Stimulated activated memory B cell treated with anti-CD40 and anti-IgM and Interleukin-4, amounts not matched to agents 10 μg/mL and 1 μg/mL and 100 μg/mL, for 72 hours (primary cell): ENCODE measurements around the gene MISP3.
A peak's percentile ranks its signal among the peaks of the same experiment; 100 is the strongest.
"Not testable (repeated sequence)": the region's sequence is repeated elsewhere in the genome, so short reads cannot be mapped to it uniquely, and the experiment has no call there.

Source experiments
- ATAC-seq: fragments of 150-1000 bp; cut with Tn5 transposase; 2 replicates; pipeline ENCODE4 v1.10.0; 2021
- H3K27ac Mint-ChIP-seq: one replicate; pipeline ENCODE4 v1.8.0; 2022; ENCODE audit warnings: mild to moderate bottlenecking, mixed read lengths
- H3K27me3 Mint-ChIP-seq: one replicate; pipeline ENCODE4 v1.8.0; 2022; ENCODE audit warnings: mixed read lengths
- H3K36me3 Mint-ChIP-seq: one replicate; pipeline ENCODE4 v1.8.0; 2022; ENCODE audit warnings: mixed read lengths
- H3K4me1 Mint-ChIP-seq: one replicate; pipeline ENCODE4 v1.8.0; 2022; ENCODE audit warnings: mixed read lengths
- H3K4me3 Mint-ChIP-seq: one replicate; pipeline ENCODE4 v1.8.0; 2022; ENCODE audit warnings: mild to moderate bottlenecking, moderate library complexity, mixed read lengths
- H3K9me3 Mint-ChIP-seq: one replicate; pipeline ENCODE4 v1.8.0; 2022; ENCODE audit warnings: mixed read lengths

MISP3 gene

DNA sequence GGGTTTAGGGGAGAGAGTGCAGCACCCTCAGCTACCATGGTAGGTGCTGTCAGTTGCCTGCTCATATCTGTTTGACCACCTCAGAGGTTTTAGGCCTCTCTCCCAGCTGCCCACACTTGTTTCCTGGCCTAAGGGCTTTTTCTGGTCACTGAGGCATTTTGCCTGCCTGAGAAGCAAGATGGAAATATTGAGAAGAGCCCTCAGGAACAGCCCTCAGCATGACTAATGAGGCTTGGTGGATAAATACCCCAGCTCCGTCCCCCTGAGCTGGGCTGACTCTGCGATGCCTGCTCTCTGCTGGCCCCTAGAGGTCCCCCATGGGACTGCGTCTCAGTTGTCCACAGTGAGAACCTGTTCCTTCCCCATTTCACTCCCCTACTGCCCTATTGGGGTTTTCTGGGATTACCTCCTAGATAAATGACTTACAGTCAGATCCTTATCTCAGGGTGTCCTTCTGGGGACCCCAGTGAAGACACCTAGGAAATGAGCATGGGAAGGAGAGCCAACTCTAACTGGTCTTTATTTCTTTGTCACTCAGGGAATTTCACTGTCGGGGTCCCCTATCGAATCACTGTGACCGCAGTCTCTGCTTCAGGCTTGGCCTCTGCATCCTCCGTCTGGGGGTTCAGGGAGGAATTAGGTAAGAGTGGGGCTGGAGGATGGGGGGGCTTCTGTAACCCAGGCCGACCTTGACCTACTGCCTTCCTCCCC is 24.0 kb upstream of the MISP3 start:
- H3K4me3 Mint-ChIP-seq: no peak overlapping the region
- no peaks in the 10 kb centered on the region for H3K4me1 Mint-ChIP-seq
- H3K36me3 Mint-ChIP-seq: peaks cover 60% of the 10 kb centered on the region
- no peaks in the 10 kb centered on the region for H3K9me3 Mint-ChIP-seq
- ATAC-seq: peak; percentile 67
- no peak overlapping the region for H3K27ac Mint-ChIP-seq
- H3K27me3 Mint-ChIP-seq: no peaks in the 10 kb centered on the region

DNA sequence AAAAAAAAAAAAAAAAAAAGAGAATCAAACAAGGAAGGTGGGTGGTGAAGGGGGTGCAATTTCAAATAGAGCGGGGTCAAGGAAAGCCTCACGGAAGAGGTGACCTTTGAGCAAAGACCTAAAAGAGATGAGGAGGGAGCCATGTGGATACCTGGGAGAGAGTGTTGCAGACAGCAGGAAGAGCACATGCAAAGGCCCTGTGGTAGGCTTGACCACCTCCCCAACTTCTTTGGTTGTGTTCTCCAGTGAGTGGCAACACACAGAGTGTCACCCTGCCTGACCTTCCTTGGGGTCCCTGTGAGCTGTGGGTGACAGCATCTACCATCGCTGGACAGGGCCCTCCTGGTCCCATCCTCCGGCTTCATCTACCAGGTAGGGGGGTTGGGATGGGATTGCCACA is 22.1 kb upstream of the MISP3 start:
- Mint-ChIP-seq H3K36me3 (peaks cover 55% of the 10 kb centered on the region), H3K27me3 (no peaks in the 10 kb centered on the region), H3K9me3 (no peaks in the 10 kb centered on the region)

DNA sequence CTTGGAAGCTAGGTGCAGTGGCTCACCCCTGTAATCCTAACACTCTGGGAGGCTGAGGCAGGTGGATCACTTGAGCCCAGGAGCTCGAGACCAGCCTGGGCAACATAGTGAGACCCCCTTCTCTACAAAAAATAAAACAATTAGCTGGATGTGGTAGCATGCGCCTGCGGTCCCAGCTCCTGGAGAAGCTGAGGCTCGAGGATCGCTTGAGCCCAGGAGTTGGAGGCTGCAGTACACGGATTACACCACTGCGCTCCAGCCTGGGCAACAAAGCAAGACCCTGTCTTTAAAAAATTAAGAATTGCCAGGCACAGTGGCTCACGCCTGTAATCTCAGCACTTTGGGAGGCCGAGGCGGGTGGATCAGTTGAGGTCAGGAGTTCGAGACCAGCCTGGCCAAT is 21.6 kb upstream of the MISP3 start:
- H3K27me3 Mint-ChIP-seq, H3K27ac Mint-ChIP-seq, H3K4me1 Mint-ChIP-seq, ATAC-seq, H3K9me3 Mint-ChIP-seq, H3K4me3 Mint-ChIP-seq: not testable (repeated sequence)
- H3K36me3 Mint-ChIP-seq: peaks cover 51% of the 10 kb centered on the region

More for the DNA sequence above, 22.1 kb upstream of the MISP3 start:
- no peak overlapping the region for H3K27ac Mint-ChIP-seq
- no peaks in the 10 kb centered on the region for H3K4me1 Mint-ChIP-seq
- H3K4me3 Mint-ChIP-seq: no peak overlapping the region
- ATAC-seq: no peak

DNA sequence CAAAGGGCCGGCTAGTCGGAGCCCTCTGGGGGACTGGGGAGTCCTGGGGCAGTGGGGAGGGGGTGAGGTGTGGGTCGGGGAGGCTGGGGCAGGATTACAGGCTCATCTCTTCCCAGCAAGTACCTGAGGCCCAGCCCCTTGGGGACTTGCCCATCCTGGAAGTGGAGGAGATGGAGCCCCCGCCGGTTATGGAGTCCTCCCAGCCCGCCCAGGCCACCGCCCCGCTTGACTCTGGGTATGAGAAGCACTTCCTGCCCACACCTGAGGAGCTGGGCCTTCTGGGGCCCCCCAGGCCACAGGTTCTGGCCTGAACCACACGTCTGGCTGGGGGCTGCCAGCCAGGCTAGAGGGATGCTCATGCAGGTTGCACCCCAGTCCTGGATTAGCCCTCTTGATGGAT is 20.6 kb upstream of the MISP3 start:
- Mint-ChIP-seq H3K27ac (no peak overlapping the region), H3K4me3 (no peak overlapping the region), H3K9me3 (no peaks in the 10 kb centered on the region), H3K27me3 (peaks cover 5% of the 10 kb centered on the region), H3K36me3 (peaks cover 44% of the 10 kb centered on the region), H3K4me1 (no peaks in the 10 kb centered on the region)
- ATAC-seq: no peak

DNA sequence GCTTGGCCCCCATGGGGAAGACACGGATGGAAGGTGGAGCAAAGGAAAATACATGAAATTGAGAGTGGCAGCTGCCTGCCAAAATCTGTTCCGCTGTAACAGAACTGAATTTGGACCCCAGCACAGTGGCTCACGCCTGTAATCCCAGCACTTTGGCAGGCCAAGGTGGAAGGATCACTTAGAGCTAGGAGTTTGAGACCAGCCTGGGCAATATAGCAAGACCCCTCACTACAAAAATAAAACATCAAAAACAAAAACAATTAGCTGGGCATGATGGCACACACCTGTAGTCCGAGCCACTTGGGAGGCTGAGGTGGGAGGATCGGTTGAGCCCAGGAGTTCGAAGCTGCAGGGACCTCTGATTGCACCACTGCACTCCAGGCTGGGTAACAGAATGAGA is 20.1 kb upstream of the MISP3 start:
- H3K27me3 Mint-ChIP-seq: peaks cover 10% of the 10 kb centered on the region
- H3K4me3 Mint-ChIP-seq: no peak overlapping the region
- no peaks in the 10 kb centered on the region for H3K9me3 Mint-ChIP-seq
- H3K27ac Mint-ChIP-seq: no peak overlapping the region
- ATAC-seq: no peak
- peaks cover under 1% of the 10 kb centered on the region for H3K4me1 Mint-ChIP-seq
- peaks cover 44% of the 10 kb centered on the region for H3K36me3 Mint-ChIP-seq

DNA sequence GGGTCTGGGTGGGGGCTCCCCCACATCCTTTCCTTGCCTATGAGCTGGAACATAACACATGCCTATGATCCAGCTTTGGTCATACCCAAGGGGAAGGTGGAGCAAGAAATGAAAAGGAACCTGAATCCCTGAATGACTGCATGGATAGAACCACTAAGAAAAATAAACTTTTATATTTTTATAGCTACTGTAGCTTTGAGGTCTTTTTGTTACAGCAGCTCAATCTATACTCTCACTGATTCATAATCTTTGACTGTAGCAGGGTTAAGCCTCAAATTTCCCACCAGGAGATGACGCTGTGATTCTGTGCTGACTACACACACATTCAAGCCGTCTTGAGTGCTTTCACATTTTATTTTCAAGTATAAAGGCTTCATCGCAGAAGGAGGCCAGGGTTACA is 19.6 kb upstream of the MISP3 start:
- H3K4me1 Mint-ChIP-seq: peaks cover 6% of the 10 kb centered on the region
- no peak overlapping the region for H3K27ac Mint-ChIP-seq
- H3K4me3 Mint-ChIP-seq: no peak overlapping the region
- no peak for ATAC-seq
- H3K27me3 Mint-ChIP-seq: peaks cover 15% of the 10 kb centered on the region
- no peaks in the 10 kb centered on the region for H3K9me3 Mint-ChIP-seq
- H3K36me3 Mint-ChIP-seq: peaks cover 41% of the 10 kb centered on the region

DNA sequence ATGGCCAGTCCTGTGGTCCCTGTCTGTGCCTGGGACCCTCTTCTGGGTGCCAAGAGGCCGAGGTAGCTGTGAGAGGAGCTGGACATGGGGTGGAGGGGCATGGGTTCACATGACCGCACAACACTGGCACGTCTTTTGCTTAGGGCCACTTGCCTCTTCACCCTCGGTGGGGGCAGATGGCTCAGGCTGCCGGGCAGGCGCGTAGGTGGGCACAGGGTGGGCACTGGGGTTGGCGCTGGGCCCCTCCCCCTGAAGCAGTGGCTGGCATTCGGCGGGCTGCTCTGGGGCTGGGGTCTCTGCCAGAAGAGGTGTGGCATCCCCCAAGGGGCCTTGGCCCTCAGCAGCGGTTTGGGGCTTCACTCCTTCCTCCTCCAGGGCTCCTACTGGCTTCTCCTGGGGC is 19.1 kb upstream of the MISP3 start:
- Mint-ChIP-seq H3K36me3 (peaks cover 36% of the 10 kb centered on the region), H3K4me3 (no peak overlapping the region), H3K27ac (no peak overlapping the region), H3K9me3 (no peaks in the 10 kb centered on the region), H3K4me1 (peaks cover 11% of the 10 kb centered on the region), H3K27me3 (peaks cover 20% of the 10 kb centered on the region)
- no peak for ATAC-seq

DNA sequence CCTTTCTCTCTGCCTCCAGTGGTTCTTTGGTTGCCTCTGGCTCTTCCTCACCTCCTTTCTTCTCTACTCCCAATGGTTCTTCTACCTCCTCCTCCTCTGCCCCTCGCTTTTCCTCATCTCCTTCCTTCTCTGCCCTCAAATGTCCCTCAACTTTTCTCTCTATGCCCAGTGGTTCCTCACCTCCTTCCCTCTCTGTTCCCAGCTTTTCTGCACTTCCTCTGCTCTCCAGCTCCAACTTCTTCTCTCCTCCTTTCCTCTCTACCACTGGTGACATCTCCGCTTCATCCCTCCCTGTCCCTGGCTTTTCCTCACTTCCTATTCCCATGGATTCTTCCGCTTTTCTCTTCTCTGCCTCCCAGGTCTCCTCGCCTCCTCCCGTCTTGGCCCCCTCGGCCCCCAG is 18.5 kb upstream of the MISP3 start:
- peaks cover 26% of the 10 kb centered on the region for H3K27me3 Mint-ChIP-seq
- peaks cover 32% of the 10 kb centered on the region for H3K36me3 Mint-ChIP-seq
- no peak overlapping the region for H3K27ac Mint-ChIP-seq
- H3K4me1 Mint-ChIP-seq: peaks cover 17% of the 10 kb centered on the region
- ATAC-seq: no peak
- no peak overlapping the region for H3K4me3 Mint-ChIP-seq
- no peaks in the 10 kb centered on the region for H3K9me3 Mint-ChIP-seq

DNA sequence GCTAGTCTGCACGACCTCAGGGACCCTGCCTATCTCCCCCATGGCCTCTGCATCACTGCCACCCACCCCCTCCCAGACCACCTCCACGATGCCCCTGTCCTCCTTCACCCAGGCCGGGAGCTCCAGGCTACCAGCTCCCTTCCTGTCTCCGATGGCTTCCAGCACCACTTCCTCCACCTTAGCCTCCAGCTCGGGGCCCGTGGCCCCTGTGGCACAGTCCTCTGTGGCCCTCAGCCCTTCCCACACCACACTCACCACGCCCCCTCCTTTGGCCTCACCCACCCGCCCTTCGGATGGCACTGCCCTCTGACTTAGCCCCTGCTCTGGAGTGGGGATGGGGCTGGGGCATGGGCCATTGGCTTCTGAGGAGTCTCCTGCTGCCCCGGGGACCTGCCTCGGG is 17.9 kb upstream of the MISP3 start:
- no peak for ATAC-seq
- Mint-ChIP-seq H3K4me1 (peaks cover 20% of the 10 kb centered on the region), H3K4me3 (no peak overlapping the region), H3K9me3 (no peaks in the 10 kb centered on the region), H3K27me3 (peaks cover 32% of the 10 kb centered on the region), H3K27ac (no peak overlapping the region), H3K36me3 (peaks cover 31% of the 10 kb centered on the region)

DNA sequence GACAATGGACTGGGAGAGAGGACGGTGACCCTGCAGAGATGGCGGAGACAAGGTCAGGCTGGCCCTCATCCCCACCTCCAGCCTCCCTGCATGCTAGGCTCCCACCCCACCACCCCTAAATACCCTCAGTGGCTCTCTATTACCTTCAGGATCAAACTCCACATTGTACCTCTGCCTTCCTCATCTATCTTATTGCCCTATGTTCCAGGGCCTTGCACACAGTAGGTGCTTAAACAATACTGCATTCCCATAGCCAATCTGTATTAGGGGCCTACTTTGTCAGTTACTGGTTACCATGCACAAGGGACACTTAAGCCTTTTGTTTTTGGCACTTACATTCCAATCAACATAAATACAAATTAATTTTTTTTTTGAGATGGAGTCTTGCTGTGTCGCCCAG is 17.2 kb upstream of the MISP3 start:
- no peak for ATAC-seq
- Mint-ChIP-seq H3K36me3 (peaks cover 25% of the 10 kb centered on the region), H3K27ac (no peak overlapping the region), H3K4me3 (no peak overlapping the region), H3K9me3 (no peaks in the 10 kb centered on the region), H3K27me3 (peaks cover 37% of the 10 kb centered on the region), H3K4me1 (peaks cover 22% of the 10 kb centered on the region)

DNA sequence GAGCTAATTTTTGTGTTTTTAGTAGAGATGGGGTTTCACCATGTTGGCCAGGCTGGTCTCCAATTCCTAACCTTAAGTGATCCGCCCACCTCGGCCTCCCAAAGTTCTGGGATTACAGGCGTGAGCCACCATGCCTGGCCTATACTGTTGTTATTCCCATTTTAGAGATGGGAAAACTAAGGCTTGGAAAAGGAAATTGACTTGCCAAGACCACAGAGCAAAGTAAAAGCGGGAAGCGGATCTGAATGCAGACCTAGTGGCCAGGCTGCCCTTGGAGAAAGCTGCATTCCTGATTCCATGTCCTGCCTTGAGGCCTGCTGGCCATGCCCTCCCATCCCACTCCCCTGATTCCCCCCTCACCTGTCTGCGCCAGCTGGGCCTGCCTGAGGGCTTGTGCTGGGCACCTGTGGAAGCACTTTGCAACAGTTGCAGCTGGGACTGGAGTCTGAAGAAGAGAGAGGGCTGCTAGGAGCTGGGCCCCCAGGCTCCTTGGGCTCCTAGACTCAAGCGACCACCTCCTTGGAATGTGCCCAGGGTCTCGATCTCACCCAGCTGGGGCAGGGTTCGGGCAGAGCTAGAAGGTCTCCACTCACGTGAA is 16.4 kb upstream of the MISP3 start:
- Mint-ChIP-seq H3K36me3 (peaks cover 18% of the 10 kb centered on the region), H3K4me1 (peaks cover 22% of the 10 kb centered on the region), H3K27me3 (peaks cover 45% of the 10 kb centered on the region), H3K27ac (no peak overlapping the region), H3K9me3 (no peaks in the 10 kb centered on the region), H3K4me3 (no peak overlapping the region)
- no peak for ATAC-seq

DNA sequence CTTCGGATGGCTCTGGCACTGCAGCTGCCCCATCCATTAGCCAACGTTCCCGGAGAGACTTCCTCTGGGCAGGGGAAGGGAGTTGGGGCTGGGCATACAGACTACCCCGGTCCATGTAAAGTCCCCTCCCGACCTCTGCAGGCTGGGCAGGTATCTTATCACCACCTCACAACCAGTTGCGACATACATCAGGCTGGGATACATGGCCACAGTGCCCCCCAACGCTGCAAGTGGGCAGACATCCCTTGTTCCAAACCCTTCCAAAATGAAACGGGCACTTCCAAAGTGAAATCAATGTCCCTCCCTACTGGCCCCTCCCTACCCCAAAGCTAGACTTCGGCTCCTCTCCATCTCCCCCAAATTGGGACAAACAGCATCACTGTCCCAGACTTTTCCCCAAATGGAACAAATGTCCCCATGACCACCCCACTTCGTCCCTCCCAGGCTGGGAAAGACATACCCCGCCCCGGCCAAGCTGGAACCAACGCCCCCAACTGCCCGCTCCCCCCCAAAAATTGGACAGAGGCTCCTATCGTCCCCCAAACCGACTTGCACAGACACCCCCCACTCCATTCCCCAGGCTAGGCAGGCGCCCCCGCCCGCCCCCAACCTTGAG is 15.7 kb upstream of the MISP3 start:
- Mint-ChIP-seq H3K27ac (no peak overlapping the region), H3K4me3 (no peak overlapping the region), H3K4me1 (peaks cover 22% of the 10 kb centered on the region), H3K36me3 (peaks cover 13% of the 10 kb centered on the region), H3K9me3 (no peaks in the 10 kb centered on the region), H3K27me3 (peaks cover 50% of the 10 kb centered on the region)
- ATAC-seq: no peak

DNA sequence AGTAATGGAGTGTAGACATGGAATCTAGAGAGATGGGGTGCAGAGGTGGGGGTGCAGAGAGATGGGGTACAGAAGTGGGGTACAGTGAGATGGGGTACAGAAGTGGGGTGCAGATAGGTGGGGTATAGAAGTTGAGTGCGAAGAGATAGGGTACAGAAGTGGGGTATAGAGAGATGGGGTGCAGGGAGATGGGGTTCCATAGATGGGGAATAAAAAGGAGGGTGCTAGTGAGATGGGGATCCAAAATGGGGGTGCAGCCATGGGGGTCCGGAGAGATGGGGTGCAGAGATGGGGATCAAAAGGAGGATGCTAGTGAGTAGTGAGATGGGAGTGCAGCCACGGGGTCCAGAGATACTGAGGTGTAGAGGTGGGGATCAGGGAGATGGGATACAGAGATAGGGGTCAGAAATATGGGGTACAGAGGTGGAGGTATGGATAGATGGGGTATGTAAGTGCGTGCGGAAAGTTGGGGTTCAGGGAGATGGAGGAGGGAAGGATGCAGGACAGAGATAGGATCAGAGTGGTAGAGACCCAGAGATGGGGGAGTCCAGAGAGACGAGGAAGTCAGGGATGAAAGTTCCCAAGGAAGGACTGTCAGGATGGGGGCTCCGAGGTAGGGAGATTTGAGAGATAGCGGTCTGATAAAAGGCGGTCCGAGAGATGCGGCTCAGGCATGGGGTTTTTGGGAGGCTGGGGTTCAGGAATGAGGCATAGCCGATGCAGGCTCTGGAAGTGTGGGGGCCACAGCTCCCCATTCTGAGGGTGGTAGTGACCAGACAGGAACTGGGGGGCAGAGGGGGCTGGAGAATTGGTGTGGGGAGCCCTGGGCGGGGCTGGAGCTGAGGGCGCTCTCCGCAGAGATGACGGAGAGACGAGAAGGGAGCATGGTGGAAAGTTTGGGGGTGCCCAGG is 14.1 kb upstream of the MISP3 start:
- no peak overlapping the region for H3K27ac Mint-ChIP-seq
- H3K36me3 Mint-ChIP-seq: no peaks in the 10 kb centered on the region
- H3K9me3 Mint-ChIP-seq: no peaks in the 10 kb centered on the region
- ATAC-seq: no peak
- peaks cover 50% of the 10 kb centered on the region for H3K27me3 Mint-ChIP-seq
- H3K4me3 Mint-ChIP-seq: no peak overlapping the region
- H3K4me1 Mint-ChIP-seq: peaks cover 22% of the 10 kb centered on the region

DNA sequence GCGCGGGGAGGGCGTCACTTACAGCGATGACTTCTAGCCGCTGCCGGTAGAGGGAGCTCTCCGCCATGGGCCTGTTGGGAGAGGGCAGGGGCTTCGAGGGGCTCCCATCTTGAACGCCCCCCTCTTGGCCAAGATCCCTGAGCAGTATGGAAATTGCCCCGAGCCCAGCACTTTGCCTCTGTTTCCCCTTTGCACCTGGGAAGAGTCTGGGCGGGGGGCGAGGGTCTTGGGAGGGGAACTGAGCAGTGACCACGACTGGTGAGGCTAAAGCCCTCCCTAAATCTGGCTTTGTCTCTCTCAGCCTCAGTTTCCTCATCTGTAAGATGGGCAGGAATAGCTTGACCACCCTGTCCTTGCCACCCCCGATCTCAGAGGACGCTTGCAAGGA is 13.5 kb upstream of the MISP3 start:
- no peak for ATAC-seq
- Mint-ChIP-seq H3K36me3 (no peaks in the 10 kb centered on the region), H3K4me1 (peaks cover 22% of the 10 kb centered on the region), H3K27me3 (peaks cover 50% of the 10 kb centered on the region), H3K27ac (no peak overlapping the region), H3K4me3 (no peak overlapping the region), H3K9me3 (no peaks in the 10 kb centered on the region)

DNA sequence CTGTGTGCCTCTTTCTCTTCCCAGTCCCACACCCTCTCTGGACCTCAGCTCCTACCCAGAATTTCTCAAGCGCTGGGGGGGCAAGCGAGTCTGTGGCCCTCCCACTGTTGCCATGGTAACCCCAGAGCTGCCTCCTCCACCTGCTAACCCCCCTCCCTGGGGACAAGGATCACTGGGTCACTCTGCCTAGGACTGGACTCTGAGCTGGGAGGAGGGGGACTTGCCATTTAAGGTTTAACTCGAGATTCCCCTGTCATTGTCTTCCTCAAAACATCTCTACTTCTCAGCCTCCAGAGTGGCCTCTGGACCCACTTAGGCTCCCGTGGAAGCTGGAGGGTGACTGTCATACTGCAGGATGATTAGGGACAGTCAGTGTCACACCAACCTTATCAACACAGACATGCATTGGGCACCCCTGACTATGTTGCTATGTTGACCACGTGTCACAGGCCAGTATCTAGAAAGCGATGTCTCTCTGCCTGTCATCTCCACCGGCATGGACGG is 12.9 kb upstream of the MISP3 start:
- ATAC-seq: no peak
- Mint-ChIP-seq H3K27me3 (peaks cover 50% of the 10 kb centered on the region), H3K36me3 (no peaks in the 10 kb centered on the region), H3K4me3 (no peak overlapping the region), H3K9me3 (no peaks in the 10 kb centered on the region), H3K4me1 (peaks cover 22% of the 10 kb centered on the region), H3K27ac (no peak overlapping the region)
